Loucy (cell line): ENCODE data around the gene TYR.

Experiments used
- CTCF ChIP-seq: fragments of 200-600 bp; sonication (generic); conservative IDR thresholded peaks from 2 replicates; pipeline ENCODE4 v1.5.1; 2014; ENCODE audit warnings: mild to moderate bottlenecking, antibody characterized with exemption, low read length
- EZH2phosphoT487 ChIP-seq: fragments of 200-600 bp; IDR thresholded peaks from 2 replicates; pipeline ENCODE4 v1.6.1; 2018; ENCODE audit warnings: antibody characterized with exemption, mild to moderate bottlenecking, moderate library complexity, borderline replicate concordance

GRCh38 chr11:89235976-89236375, 58.3 kb downstream of the TYR start:
- TF ChIP-seq CTCF (no peak), EZH2phosphoT487 (no peak)
